HG03439 (cell line): ENCODE results near the gene IFNB1.

ENCODE experiments used
- ATAC-seq: cut with Tn5 transposase; IDR thresholded peaks from one replicate; pipeline ENCODE4 v1.9.1; 2021; ENCODE audit warnings: mild to moderate bottlenecking, moderate library complexity; ENCODE audit not compliant: unreplicated experiment

Gene IFNB1

DNA sequence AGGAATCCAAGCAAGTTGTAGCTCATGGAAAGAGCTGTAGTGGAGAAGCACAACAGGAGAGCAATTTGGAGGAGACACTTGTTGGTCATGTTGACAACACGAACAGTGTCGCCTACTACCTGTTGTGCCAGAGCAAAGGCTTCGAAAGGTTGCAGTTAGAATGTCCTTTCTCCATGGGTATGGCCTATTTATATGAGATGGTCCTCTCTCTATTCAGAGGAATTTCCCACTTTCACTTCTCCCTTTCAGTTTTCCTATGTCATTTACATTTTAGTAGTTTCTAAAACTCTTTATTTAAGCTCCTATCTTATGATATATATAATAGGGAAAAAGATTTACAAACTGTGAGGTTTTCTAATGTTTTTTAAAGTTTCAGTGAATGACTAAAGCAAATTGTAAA lies at the start of gene IFNB1:
Gene IFNB1, minus strand, starts transcription at position 162 of the 400 bp plus-strand sequence. Its CDS starts 73 bp downstream, at position 89.
- no peak for ATAC-seq

DNA sequence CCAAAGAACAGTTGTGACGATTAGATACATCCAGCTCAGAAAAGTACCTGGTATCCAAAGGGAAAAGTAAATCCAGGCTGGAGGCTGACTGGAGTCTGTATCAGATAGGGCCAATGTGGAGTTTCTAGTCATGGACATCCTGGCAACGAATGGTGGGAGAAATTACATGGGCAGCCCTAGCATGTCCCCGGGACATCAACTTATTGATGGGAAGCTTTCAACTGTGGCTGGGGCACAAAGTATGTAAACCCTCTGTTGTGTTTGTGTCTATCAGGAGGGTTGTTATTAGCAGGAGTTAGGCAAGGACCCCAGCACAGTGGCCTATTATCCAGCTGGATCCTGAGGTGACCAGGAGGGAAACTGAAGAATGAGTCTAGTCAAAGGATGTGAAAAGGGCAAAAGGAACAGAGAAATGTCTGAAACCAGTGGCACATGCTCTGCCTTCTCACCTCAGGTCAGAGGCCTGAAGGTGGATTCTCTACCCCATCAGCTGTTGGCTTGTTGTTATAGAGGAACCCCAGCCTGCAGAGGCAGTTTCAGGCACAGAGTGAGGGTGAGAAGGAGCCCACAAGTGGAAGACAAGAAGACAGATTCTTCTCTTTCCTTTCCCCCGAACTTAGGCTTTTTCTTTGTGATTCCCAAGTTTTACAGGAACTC lies 44.0 kb upstream of the IFNB1 start:
- ATAC-seq = no peak

DNA sequence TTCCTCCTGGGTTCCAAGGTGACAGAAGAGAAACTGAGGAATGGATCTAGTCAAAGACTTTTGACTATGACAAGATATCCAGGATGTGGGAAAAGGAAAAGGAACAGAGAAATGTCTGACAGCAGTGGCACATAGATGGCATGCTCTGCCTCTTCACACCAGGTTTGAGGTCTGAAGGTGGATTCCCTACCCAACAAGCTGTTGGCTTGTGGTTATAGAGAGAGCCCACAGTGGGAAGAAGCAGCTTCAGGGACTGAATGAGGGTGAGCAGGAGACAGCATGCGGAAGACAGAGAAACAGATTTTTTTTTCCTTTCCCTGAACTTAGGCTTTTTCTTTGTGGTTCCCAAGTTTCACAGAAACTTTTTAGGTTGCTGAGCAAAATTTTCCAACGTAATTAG lies 43.3 kb upstream of the IFNB1 start:
- no peak for ATAC-seq

DNA sequence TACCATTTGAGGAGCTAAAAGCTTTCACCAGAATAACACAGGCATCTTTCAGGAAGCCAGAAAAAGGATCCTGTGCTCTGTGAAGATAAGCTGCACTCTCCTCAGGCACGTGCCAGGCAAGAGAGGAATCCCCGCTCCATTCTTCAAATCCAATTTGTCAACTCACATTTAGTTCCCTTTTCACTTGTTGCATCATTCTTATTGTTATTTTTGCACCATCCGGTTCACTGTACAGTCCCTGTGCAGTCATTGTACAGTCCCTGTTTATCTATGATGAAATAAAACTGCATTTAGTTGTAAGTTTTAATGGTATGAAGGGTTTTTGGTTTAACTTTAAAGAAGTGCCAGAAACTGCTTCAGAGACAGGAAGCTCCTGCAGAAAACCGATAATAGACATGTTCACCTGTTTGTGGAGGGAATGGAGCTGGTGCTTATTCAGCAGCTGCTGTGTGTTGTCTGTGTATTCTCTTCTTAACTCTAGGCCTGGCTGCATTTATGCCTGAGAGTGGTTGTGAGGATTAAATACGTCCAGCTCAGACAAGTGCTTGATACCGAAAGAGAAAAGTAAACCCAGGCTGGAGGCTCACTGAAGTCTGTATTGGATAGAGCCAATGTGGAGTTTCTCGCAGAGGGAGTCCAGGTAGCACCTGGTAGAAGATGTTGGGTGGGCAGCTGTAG lies 41.5 kb upstream of the IFNB1 start:
- ATAC-seq = no peak

DNA sequence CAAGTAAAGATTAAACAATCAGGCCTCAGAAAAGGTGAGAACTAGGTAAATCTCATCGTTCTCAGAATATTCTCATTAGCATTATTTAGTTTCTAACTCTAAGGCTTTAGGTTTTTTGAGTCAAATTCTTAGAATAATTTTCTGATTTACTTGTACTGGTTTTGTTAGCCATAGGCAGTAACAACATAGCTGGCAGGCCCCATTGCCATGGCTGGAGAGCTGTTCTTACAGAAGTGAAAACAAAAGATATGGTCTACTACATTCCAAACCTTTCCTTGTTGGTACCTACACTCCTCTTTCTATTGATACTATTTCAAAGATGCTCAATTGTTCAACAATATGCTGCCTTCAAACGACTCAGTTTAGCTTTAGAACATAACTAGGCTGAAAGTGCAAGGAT lies 36.6 kb upstream of the IFNB1 start:
- ATAC-seq = no peak

DNA sequence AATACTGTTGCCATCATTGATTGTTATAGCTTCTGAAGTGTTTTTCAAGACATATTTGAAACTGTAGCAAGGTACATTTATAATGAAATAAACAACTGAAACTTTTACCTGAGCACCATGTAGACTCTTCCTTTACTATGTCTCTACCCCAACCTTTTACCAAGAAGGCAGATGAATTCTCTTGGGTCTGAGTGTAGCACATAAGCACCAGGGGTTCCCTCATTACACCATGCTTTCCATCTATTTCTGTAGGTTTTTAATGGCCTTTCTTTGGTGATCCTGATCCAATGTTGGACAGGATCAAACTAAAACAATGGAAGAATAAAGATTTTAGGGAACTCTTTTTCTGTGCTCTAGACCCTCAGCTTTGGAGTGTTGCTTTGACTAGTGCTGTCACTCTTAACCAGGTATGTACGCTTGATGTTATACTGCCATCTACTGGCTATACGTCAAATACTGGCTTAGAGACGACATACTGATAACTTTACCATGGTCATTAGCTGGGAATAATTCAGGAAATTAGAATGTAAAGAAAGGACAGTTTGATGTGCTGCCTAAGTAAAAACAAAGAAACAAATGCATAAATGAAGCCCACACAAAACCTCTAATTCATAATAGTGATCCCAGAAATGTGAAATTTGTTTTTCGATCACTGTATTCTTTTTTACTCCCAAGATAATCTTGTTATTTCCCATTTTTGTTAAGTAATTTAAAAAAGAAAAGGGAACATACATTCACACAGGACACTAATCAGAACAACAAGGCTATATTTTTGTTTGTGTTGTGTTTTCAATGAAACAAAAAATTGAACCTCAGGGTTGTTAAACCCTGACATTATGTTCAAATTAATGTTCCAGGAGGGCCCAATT lies 33.2 kb upstream of the IFNB1 start:
- ATAC-seq = peak; percentile 87

DNA sequence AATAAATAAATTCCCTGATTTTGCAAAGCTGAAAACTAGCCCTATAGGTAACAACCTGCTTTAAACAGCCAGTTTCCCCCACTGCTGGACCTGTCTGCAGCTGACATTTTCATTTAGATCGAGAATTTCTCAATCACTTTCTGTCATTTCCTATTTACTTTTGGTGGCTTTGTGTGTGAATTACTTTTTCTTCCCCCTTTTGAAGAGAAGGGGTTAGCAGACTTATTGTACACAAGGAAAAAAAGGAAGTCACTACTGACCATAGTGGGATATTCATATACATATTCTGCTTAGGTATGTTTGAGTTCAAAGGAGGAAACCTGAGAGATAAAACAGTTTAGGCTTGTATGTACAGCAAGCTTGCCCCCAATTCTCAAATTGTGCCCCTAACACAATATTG lies 27.0 kb upstream of the IFNB1 start:
- no peak for ATAC-seq

DNA sequence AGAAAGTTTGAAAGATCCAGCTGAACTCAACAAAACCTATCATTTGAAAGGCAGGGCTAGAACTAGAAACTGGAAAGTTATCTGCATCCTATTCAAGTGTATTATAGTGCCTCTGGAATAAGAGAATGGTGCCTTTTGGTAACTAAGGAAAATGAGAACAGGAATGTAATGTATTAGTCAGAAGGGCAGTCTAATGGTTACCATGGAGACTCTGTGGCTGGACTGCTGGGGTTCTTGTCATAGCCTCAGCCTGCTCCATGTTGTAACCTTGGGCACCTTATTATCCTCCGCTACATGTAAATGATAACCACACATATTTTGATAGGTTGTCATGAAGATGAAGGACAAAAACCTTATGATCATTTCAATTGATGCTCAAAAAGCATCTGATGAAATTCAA lies 24.6 kb upstream of the IFNB1 start:
- ATAC-seq = no peak

DNA sequence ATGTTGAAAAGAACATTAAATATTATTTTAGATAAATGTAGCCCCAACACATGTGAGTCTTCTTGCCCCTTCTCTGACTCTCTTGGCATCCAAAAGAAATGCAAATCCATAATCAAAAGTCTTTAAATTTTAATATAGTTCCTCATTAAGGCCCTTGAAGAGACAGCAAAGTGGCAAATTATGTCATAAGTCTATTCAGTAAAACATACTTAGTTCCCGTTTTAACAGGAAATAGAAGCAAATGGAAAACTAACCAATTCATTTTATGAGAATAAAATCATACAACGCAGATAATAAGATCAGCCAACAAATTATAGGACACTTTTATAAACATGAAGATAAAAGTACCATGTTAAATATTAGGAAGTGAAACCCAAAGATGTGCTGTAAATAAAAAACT lies 20.1 kb upstream of the IFNB1 start:
- ATAC-seq = no peak

DNA sequence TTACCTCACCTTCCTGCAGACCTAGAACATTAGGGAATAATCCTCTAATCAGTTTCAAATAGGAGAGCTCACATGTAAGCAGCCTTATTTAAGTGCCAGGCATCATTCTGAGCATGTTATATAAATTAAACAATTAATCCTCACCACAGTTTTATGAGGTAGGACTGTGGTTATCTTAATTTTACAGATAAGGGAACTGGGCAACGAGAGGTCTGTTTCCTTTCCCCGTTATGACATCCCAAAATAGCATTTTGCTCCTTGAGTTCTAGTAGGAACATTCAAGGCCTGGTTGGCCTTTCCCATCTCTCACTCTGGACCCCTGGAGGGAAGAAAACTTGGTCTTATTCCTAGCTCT lies 19.1 kb upstream of the IFNB1 start:
- no peak for ATAC-seq

DNA sequence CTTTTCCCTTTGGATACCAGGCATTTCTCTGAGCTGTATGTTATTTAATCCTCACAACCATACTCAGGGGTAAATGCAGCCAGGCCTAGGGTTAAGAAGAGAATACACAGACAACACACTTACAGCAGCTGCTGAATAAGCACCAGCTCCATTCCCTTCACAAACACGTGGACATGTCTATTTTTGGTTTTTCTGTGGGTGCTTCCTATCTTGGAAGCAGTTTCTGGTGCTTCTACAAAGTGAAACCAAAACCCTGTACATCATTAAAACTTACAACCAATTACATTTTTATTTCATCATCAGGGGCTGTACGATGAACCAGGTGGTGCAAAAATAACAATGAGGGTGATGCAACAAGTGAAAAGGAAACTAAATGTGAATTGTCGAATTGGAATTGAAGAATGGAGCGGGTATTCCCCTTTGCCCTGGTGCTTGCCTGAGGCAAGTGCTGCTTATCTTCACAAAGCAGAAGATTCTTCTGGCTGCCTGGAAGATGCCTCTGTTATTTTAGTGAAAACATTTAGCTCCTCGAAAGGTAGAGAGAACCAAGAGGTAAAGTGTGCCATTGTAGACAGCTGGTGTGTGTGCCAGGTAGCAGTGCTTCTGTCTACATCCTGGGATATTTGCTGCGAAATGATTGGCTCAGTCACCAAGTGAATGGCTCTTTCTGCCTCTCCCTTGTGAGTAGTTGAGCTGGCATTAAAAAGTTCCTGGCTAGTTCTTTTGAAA lies 18.6 kb upstream of the IFNB1 start:
- peak; percentile 85 for ATAC-seq

DNA sequence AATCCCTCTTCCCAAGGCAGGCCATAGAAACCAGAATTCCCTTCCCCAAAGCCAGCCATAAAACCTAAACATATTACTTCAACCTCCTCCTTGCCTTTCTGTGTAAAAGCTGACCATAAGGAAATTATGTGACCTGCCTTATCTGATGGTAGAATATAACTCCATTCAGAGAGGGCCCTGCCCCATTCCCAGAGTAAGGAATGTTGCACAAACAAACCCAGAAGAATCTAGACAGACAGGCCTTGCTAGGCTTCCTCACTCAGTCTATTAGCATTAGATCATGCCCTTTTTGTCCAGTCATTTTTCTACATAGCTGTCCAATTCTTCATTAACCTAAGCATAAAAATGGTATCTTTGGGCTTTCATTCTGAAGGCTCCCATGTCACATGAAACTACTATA lies 17.8 kb upstream of the IFNB1 start:
- no peak for ATAC-seq

DNA sequence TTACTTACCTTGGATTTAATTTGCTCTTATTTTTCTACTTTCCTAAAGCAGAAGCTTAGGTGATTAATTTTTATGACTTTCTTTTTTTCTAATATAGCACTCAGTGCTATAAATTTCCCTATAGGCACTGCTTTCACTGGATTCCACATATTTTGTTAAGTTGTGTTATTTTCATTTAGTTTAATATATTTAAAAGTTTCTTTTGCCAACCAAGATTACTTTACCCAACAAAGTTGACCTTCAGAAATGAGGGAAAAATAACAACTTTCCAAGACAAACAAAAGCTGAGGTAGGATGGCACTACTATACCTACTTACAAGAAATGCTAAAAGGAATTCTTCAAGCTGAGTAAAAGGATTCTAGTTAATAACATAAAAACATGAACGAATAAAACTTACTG lies 8.8 kb upstream of the IFNB1 start:
- no peak for ATAC-seq

DNA sequence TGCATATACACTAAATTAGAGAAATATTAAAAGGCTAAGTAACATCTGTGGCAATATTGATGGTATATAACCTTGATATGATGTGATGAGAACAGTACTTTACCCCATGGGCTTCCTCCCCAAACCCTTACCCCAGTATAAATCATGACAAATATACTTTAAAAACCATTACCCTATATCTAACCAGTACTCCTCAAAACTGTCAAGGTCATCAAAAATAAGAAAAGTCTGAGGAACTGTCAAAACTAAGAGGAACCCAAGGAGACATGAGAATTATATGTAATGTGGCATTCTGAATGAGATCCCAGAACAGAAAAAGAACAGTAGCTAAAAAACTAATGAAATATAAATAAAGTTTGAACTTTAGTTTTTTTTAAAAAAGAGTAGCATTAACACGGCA lies 7.3 kb upstream of the IFNB1 start:
- no peak for ATAC-seq

DNA sequence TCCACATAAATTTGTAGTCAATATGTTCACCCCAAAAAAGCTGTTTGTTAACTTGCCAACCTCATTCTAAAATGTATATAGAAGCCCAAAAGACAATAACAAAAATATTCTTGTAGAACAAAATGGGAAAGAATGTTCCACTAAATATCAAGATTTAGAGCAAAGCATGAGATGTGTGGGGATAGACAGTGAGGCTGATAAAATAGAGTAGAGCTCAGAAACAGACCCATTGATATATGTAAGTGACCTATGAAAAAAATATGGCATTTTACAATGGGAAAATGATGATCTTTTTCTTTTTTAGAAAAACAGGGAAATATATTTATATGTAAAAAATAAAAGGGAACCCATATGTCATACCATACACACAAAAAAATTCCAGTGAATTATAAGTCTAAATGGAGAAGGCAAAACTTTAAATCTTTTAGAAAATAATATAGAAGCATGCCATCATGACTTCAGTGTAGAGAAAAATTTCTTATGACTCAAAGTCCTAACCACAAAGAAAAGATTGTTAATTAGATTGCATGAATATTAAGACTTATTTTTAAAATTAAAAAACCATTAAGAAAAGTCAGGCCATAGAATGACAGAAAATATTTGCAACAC lies 6.6 kb upstream of the IFNB1 start:
- ATAC-seq = no peak

DNA sequence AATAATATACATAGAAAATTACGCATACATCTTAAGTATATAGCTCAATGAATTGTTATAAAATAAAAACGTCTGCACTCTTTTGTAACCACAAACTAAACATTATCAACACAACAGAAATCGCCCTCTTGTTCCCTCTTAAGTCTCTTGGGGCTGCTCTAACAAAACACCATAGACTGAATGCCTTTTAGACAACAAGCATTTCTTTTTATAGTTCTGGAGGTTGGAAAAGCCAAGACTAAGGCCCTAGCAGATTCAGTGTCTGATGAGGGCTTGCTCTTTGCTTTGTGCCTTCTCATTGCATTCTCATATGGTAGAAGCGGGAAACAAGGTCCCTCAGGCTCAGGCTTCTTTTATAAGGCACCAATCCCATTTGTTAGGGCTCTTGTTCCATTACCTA lies 4.9 kb upstream of the IFNB1 start:
- ATAC-seq = no peak

DNA sequence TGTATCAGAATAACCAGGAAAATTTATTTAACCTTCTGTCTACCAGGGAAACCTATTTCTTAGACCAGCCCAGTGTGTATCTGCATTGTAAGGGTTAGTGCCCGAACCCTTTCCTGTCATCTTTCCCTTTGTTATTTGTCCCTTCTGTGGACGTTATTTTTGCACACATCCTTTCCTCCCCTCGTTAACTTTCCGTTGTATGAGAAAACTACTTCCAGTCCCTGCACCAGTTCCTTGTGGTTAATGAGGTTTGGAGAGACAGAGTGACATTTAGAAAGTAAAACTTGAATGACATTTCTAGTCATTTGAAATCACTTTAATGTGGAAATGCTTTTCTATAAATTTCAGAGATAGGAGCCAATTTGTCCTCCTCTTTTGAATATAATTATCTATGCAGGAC lies 4.3 kb upstream of the IFNB1 start:
- ATAC-seq = no peak

DNA sequence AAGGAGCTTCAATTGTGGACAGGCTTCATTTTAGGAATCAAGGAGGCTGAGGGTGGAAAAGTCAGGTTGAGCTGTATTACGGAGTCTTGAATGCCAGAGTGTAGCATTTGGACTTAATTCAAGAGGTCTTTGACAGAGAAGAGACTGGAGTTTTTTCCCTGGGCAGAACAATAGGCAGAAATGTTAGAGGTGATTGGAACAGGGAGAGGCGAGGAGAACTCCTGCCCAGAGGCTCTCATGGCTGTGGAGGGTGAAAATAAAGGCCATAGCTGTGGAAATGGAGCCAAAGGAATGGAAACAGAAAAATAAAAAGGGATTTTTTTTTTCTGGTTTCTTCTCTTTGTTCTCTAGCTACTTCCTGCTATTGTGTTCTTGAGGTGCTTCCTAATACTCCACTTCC lies 3.7 kb upstream of the IFNB1 start:
- no peak for ATAC-seq

DNA sequence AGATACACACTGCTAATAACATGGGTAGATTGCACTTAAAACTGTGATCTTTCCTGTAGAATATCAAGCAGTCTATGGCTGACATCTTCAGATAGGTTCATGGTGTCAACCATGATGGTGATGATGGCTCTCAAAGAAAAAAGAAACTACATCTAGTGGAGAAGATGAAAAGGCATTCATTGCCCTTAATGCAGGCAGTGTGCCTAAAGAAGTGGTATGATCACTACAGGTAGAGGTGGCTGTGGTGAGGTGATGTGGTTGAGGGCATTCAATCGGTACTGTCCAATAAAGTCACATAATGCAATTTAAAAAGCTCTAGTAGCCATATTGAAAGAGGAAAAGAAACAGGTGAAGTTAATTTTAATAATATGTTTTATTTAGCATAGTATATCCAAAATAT lies 3.1 kb upstream of the IFNB1 start:
- no peak for ATAC-seq

DNA sequence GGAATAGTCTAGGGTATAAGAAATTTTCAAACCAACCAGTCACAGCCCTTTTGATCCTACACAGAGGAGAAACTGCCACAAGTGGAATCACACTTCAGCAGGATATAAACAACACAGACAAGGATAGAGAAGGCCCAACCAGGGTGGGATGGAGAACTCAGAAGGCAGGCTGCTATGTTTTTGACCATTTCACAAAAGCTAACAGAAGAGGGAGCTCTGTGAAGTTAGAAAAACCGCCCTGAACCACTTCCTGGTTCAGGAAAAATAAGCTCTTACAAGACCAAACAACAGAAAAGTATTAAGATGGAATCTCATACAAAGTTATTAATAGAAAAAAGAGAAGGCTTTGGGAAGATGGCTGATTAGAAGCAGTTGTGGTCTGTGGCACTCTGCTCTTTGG lies 960 bp upstream of the IFNB1 start:
- ATAC-seq = no peak

DNA sequence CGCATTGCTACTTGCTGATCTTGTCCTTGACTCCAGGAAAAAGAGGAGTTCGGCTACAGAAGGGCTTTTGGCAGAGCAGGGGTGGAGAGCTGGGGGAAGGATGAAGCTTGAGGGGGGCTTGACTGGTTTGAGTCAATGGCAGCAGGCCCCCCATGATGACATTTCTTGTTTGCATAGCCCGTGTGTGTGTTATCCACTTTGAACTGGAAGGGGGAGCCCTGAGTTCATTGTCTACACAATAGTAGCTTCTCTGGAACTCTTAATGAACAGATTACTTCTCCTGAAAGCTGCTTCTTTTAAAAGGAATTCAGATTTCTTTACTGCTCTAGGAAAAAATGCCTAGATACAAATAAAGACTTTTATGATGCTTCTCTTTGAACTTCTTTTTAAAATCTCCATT lies 2.3 kb downstream of the IFNB1 start:
- ATAC-seq = no peak
